Measurements from ENCODE around the gene NCOA3.
"Not testable (repeated sequence)": the region's sequence is repeated elsewhere in the genome, so short reads cannot be mapped to it uniquely, and the experiment has no call there.

The NCOA3 gene

GRCh38 chr20:47500554-47500953, 1.1 kb upstream of the NCOA3 start:
- H3K4me3 ChIP-seq (ENCODE audit: low read depth, low read length), result no peak overlapping the region
- TF ChIP-seq CTCF (IDR thresholded peaks at IDR 0.05; ENCODE audit: low read depth, low read length), result no peak

- no peak for TF ChIP-seq CTCF (IDR thresholded peaks at IDR 0.05; ENCODE audit: low read depth, low read length)
Measured at GRCh38 chr20:47501116-47501481, 588 bp upstream of the NCOA3 start.

GRCh38 chr20:47502271-47503239, 868 bp downstream of the NCOA3 start:
- no peak for TF ChIP-seq CTCF (IDR thresholded peaks at IDR 0.05; ENCODE audit: low read depth, low read length)

More at GRCh38 chr20:47501116-47501481, 588 bp upstream of the NCOA3 start:
- H3K4me3 ChIP-seq (ENCODE audit: low read depth, low read length), result peak overlapping the region; percentile 95

GRCh38 chr20:47503685-47504084, 2.0 kb downstream of the NCOA3 start:
- H3K4me3 ChIP-seq (ENCODE audit: low read depth, low read length), result peak overlapping the region; percentile 95
- TF ChIP-seq CTCF (IDR thresholded peaks at IDR 0.05; ENCODE audit: low read depth, low read length), result no peak

More at GRCh38 chr20:47502271-47503239, 868 bp downstream of the NCOA3 start:
- peak overlapping the region; percentile 95 for H3K4me3 ChIP-seq (ENCODE audit: low read depth, low read length)

GRCh38 chr20:47506335-47506734, 4.6 kb downstream of the NCOA3 start:
- H3K4me3 ChIP-seq (ENCODE audit: low read depth, low read length), result no peak overlapping the region
- TF ChIP-seq CTCF (IDR thresholded peaks at IDR 0.05; ENCODE audit: low read depth, low read length), result no peak

- no peak for TF ChIP-seq CTCF (IDR thresholded peaks at IDR 0.05; ENCODE audit: low read depth, low read length)
- no peak overlapping the region for H3K4me3 ChIP-seq (ENCODE audit: low read depth, low read length)
Measured at GRCh38 chr20:47506850-47507249, 5.2 kb downstream of the NCOA3 start.

GRCh38 chr20:47507275-47507981, 5.7 kb downstream of the NCOA3 start:
- not testable (repeated sequence) for H3K4me3 ChIP-seq (ENCODE audit: low read depth, low read length)
